ENCODE data around the gene SHISA2.

DNA sequence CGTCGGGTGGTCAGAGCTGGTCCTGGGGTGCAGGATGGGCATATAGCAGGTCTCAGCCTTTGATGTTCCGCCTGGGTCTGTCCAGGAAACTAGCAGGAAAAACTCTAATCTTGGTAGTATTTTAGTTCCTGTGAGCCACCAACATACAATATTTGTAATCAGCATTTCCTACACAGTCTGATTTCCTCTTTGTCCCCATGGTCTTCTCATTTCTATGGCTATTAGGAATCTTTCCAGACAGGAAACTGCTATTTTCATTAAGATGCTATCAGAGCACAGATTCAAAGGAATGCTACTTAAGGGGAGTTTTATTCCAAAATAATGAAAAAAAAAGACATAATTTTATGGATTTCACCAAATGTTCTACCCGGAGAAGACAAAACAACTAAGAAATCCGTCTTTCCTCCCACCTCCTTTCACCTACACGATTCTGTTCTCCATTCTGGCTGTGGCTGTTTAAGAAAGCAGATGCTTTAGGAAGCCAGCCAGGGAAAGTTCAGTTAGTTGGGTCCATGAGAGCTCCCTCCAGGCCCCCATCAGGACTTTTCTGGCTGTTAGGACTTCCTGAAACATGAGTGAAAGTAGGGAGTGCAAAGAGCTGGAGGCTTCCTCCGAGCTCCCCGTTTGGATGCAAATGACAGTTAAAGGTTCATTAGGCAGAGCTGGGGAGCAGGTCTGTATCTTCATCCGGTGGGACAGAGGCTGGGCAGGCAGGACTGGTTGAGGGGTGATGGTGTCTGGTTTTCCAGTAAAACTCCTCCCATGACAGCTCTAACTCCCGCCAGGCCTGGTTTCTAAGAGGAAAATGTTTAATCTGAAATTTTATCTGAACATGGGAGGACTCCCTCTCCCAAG lies 36.3 kb downstream of the SHISA2 start:
- TF ChIP-seq POLR2AphosphoS5 (IDR thresholded peaks at IDR 0.05; ENCODE audit: low read depth, low read length) (no peak), POLR2A (IDR thresholded peaks at IDR 0.05; ENCODE audit: low read depth, low read length) (no peak), TAF1 (IDR thresholded peaks at IDR 0.05; ENCODE audit: borderline replicate concordance, low read depth, low read length) (no peak)

Data from GM12892 (cell line).